H9 (cell line): ENCODE results near the gene NTRK3. TPM values are rescaled to one million over a fixed set of nuclear protein-coding genes. Genes with fewer than 3 reads are reported as not detected.

ENCODE experiments used
- DNase-seq: peaks from one replicate; pipeline ENCODE4 v3.0.0-alpha.2; 2017
- H2AFZ ChIP-seq: one replicate; pipeline ENCODE4 v1.6.1; 2013; ENCODE audit warnings: mild to moderate bottlenecking, low read length, control low read depth, moderate library complexity
- H2AK5ac ChIP-seq: 2 replicates; pipeline ENCODE4 v1.6.1; 2013; ENCODE audit warnings: low read length, control low read depth, mixed read lengths; ENCODE audit not compliant: insufficient read length
- H2BK120ac ChIP-seq: one replicate; pipeline ENCODE4 v1.6.1; 2013; ENCODE audit warnings: low read depth, mild to moderate bottlenecking, low read length, control low read depth, inconsistent platforms; ENCODE audit not compliant: poor library complexity, severe bottlenecking
- H2BK12ac ChIP-seq: 2 replicates; pipeline ENCODE4 v1.6.1; 2013; ENCODE audit warnings: low read length, control low read depth, mixed read lengths, low read depth; ENCODE audit not compliant: insufficient read length
- H2BK15ac ChIP-seq: 2 replicates; pipeline ENCODE4 v1.6.1; 2013; ENCODE audit warnings: low read depth, low read length, control low read depth
- H2BK20ac ChIP-seq: one replicate; pipeline ENCODE4 v1.6.1; 2013; ENCODE audit warnings: low read depth, mild to moderate bottlenecking, low read length, control low read depth, inconsistent platforms; ENCODE audit not compliant: poor library complexity, severe bottlenecking
- H2BK5ac ChIP-seq: 2 replicates; pipeline ENCODE4 v1.6.1; 2013; ENCODE audit warnings: low read length, control low read depth, mixed read lengths; ENCODE audit not compliant: insufficient read length
- H3K14ac ChIP-seq: 2 replicates; pipeline ENCODE4 v1.6.1; 2013; ENCODE audit warnings: low read length, control low read depth; ENCODE audit not compliant: insufficient read depth
- H3K18ac ChIP-seq: 2 replicates; pipeline ENCODE4 v1.6.1; 2013; ENCODE audit warnings: low read depth, mild to moderate bottlenecking, mixed read lengths, low read length, control low read depth; ENCODE audit not compliant: insufficient read length
- H3K23ac ChIP-seq: 2 replicates; pipeline ENCODE4 v1.6.1; 2013; ENCODE audit warnings: low read length, control low read depth, mixed read lengths, low read depth; ENCODE audit not compliant: insufficient read length
- H3K23me2 ChIP-seq: 2 replicates; pipeline ENCODE4 v1.6.1; 2013; ENCODE audit warnings: low read depth, mild to moderate bottlenecking, mixed read lengths, low read length, control low read depth; ENCODE audit not compliant: insufficient read length, poor library complexity, severe bottlenecking
- H3K27ac ChIP-seq: 2 replicates; pipeline ENCODE4 v1.5.1; 2013; ENCODE audit warnings: low read length, control low read depth, mixed read lengths, low read depth; ENCODE audit not compliant: insufficient read length
- H3K27me3 ChIP-seq: 2 replicates; pipeline ENCODE4 v1.6.1; 2013; ENCODE audit warnings: low read length, control low read depth, inconsistent platforms; ENCODE audit not compliant: insufficient read depth
- H3K4ac ChIP-seq: 2 replicates; pipeline ENCODE4 v1.6.1; 2013; ENCODE audit warnings: low read depth, mild to moderate bottlenecking, control low read depth, inconsistent platforms, low read length, moderate library complexity
- H3K4me1 ChIP-seq: 2 replicates; pipeline ENCODE4 v1.6.1; 2013; ENCODE audit warnings: low read length, control low read depth, inconsistent platforms; ENCODE audit not compliant: insufficient read depth
- H3K4me2 ChIP-seq: 2 replicates; pipeline ENCODE4 v1.6.1; 2013; ENCODE audit warnings: low read length, control low read depth, mixed read lengths; ENCODE audit not compliant: insufficient read length, insufficient read depth
- H3K56ac ChIP-seq: 2 replicates; pipeline ENCODE4 v1.6.1; 2013; ENCODE audit warnings: low read depth, mild to moderate bottlenecking, mixed read lengths, low read length, control low read depth; ENCODE audit not compliant: insufficient read length
- H3K79me1 ChIP-seq: 2 replicates; pipeline ENCODE4 v1.6.1; 2013; ENCODE audit warnings: low read depth, mild to moderate bottlenecking, moderate library complexity, low read length, control low read depth, inconsistent platforms; ENCODE audit not compliant: insufficient read depth, poor library complexity, severe bottlenecking
- H3K79me2 ChIP-seq: 2 replicates; pipeline ENCODE4 v1.6.1; 2013; ENCODE audit warnings: low read length, control low read depth, inconsistent platforms; ENCODE audit not compliant: insufficient read depth
- H3K9ac ChIP-seq: 2 replicates; pipeline ENCODE4 v1.6.1; 2013; ENCODE audit warnings: low read length, control low read depth, mixed read lengths; ENCODE audit not compliant: insufficient read length; ENCODE audit errors: extremely low read depth
- H3K9me3 ChIP-seq: one replicate; pipeline ENCODE4 v1.6.1; 2013; ENCODE audit warnings: low read depth, low read length, inconsistent platforms; ENCODE audit not compliant: control insufficient read depth
- H3T11ph ChIP-seq: one replicate; pipeline ENCODE4 v1.6.1; 2013; ENCODE audit warnings: mild to moderate bottlenecking, low read length, control low read depth, inconsistent platforms
- H4K20me1 ChIP-seq: one replicate; pipeline ENCODE4 v1.6.1; 2013; ENCODE audit not compliant: control insufficient read depth, insufficient read length, insufficient read depth
- H4K5ac ChIP-seq: 2 replicates; pipeline ENCODE4 v1.6.1; 2013; ENCODE audit warnings: low read depth, mild to moderate bottlenecking, mixed read lengths, low read length, control low read depth; ENCODE audit not compliant: insufficient read length
- H4K8ac ChIP-seq: replicated peaks from 2 replicates; pipeline ENCODE4 v1.6.1; 2013; ENCODE audit warnings: low read length, control low read depth, mixed read lengths, low read depth; ENCODE audit not compliant: insufficient read length
- H4K91ac ChIP-seq: 2 replicates; pipeline ENCODE4 v1.6.1; 2013; ENCODE audit warnings: low read depth, mild to moderate bottlenecking, moderate library complexity, mixed read lengths, low read length, control low read depth; ENCODE audit not compliant: insufficient read length
- H3K27ac Mint-ChIP-seq, 3 experiments: 2 replicates in 2 of 3; 3 replicates in 1 of 3; pipeline ENCODE4 v1.8.0; 2020 to 2021; ENCODE audit warnings: mixed read lengths in 3 of 3, mild to moderate bottlenecking in 1 of 3, moderate library complexity in 1 of 3
- H3K27me3 Mint-ChIP-seq: 2 replicates; pipeline ENCODE4 v1.8.0; 2021; ENCODE audit warnings: low read depth, mild to moderate bottlenecking, moderate library complexity, mixed read lengths
- H3K36me3 Mint-ChIP-seq, 3 experiments: 2 replicates in 2 of 3; 3 replicates in 1 of 3; pipeline ENCODE4 v1.8.0; 2020 to 2021; ENCODE audit warnings: low read depth in 3 of 3, mixed read lengths in 3 of 3; ENCODE audit not compliant: insufficient read depth in 1 of 3
- H3K4me1 Mint-ChIP-seq, 2 experiments: 2 replicates each; pipeline ENCODE4 v1.8.0; 2020; ENCODE audit warnings: mixed read lengths in 2 of 2
- H3K4me3 Mint-ChIP-seq, 2 experiments: 2 replicates in 1 of 2; 3 replicates in 1 of 2; pipeline ENCODE4 v1.8.0; 2020 to 2021; ENCODE audit warnings: mild to moderate bottlenecking in 2 of 2, mixed read lengths in 2 of 2, moderate library complexity in 1 of 2
- H3K9me3 Mint-ChIP-seq, 2 experiments: 2 replicates in 1 of 2; 3 replicates in 1 of 2; pipeline ENCODE4 v1.8.0; 2020; ENCODE audit warnings: mild to moderate bottlenecking in 2 of 2, mixed read lengths in 2 of 2, moderate library complexity in 1 of 2
- CTCF ChIP-seq: fragments of 200-600 bp; sonication (generic); conservative IDR thresholded peaks from 3 replicates; pipeline ENCODE4 v1.8.0; 2021; ENCODE audit warnings: antibody characterized with exemption, mild to moderate bottlenecking
- WGBS: extraction: QIAGEN DNeasy Blood & Tissue Kit; methylation state at CpG from one replicate; pipeline ENCODE4 v1.1.7; 2013; ENCODE audit warnings: missing lambda C conversion rate, low lambda C conversion rate, mixed read lengths; ENCODE audit not compliant: insufficient read length; ENCODE audit errors: extremely low coverage; 5-methylcytosine and 5-hydroxymethylcytosine counted together
- total RNA-seq: library from RNA; stranded (reverse); gene quantifications from 2 replicates; pipeline ENCODE4 v1.2.1, GENCODE V29; 2021

The NTRK3 gene
- total RNA-seq, 1 experiment from 2014 or later = 2.5 TPM

- Mint-ChIP-seq H3K9me3 (no peaks in the 10 kb centered on the region), H3K4me1 (peaks cover 15 to 18% of the 10 kb centered on the region in 2 experiments)
- no peak overlapping the region for H3K4me2 ChIP-seq
These were observed 207.8 kb downstream of the NTRK3 start for GRCh38 chr15:88048755-88049154.

More at GRCh38 chr15:88048755-88049154, 207.8 kb downstream of the NTRK3 start:
- Mint-ChIP-seq H3K36me3 (no peaks in the 10 kb centered on the region; a peak in 1 of 7 replicates), H3K27ac (no peak overlapping the region; a peak in 1 of 7 replicates), H3K4me3 (no peak overlapping the region), H3K27me3 (no peaks in the 10 kb centered on the region; the same call in 1 of the 2 replicates)
- H3K79me1 ChIP-seq = no peaks in the 10 kb centered on the region
- H2AFZ ChIP-seq = no peak overlapping the region
- H2BK12ac ChIP-seq = no peak overlapping the region
- no CpG with 5 or more reads among the region's 3 CpGs for WGBS
- H4K8ac ChIP-seq = no peak overlapping the region
- no peak overlapping the region for H3K4ac ChIP-seq
- H2AK5ac ChIP-seq = no peak overlapping the region
- no peak overlapping the region for H3K9ac ChIP-seq
- no peak overlapping the region for H3K14ac ChIP-seq
- H3K79me2 ChIP-seq = no peaks in the 10 kb centered on the region
- no peak for TF ChIP-seq CTCF
- no peaks in the 10 kb centered on the region for H4K20me1 ChIP-seq
- no peaks in the 10 kb centered on the region for H3K9me3 ChIP-seq
- no peaks in the 10 kb centered on the region for H3K27me3 ChIP-seq
- no peaks in the 10 kb centered on the region for H3K4me1 ChIP-seq
- no peaks in the 10 kb centered on the region for H3K23me2 ChIP-seq
- no peak overlapping the region for H4K91ac ChIP-seq
- H3K56ac ChIP-seq = no peak overlapping the region
- H4K5ac ChIP-seq = no peak overlapping the region
- no peak overlapping the region for H2BK120ac ChIP-seq
- no peak overlapping the region for H2BK5ac ChIP-seq
- H3T11ph ChIP-seq = no peak overlapping the region
- no peak overlapping the region for H2BK15ac ChIP-seq
- H3K27ac ChIP-seq = no peak overlapping the region
- no peak overlapping the region for H2BK20ac ChIP-seq
- H3K18ac ChIP-seq = no peak overlapping the region
- no peak for DNase-seq
- H3K23ac ChIP-seq = no peak overlapping the region
